Measurements from ENCODE around the gene SWI5. TPM values are rescaled to one million over a fixed set of nuclear protein-coding genes. Genes with fewer than 3 reads are reported as not detected.

The SWI5 gene
- total RNA-seq, 1 donor from 2014 or later: 19.6 TPM

Small RNAs within 50 kb of the gene (microRNA-seq; reads per million reads assigned to microRNA genes)
- gene MIR199B (1,845 reads per million, percentile 87 among the genes with 10 or more reads in this experiment), gene MIR3154 (1.1 reads per million)

Other genes starting within 250 kb of the SWI5 start
- 7.8 TPM for gene NAIF1, start 209.0 kb upstream of the SWI5 start, total RNA-seq
- gene SLC25A25, start 208.0 kb upstream of the SWI5 start, total RNA-seq: 21.0 TPM
- gene PTGES2, start 148.5 kb upstream of the SWI5 start, total RNA-seq: 33.8 TPM
- 6.0 TPM for gene LCN2, start 126.8 kb upstream of the SWI5 start, total RNA-seq
- gene BBLN, start 116.0 kb upstream of the SWI5 start, total RNA-seq: 42.1 TPM
- gene CIZ1, start 84.7 kb upstream of the SWI5 start, total RNA-seq: 140 TPM
- gene DNM1, start 72.9 kb upstream of the SWI5 start, total RNA-seq: 52.7 TPM
- 119 TPM for gene GOLGA2, start 269 bp upstream of the SWI5 start, total RNA-seq
- gene TRUB2, start 46.2 kb downstream of the SWI5 start, total RNA-seq: 13.0 TPM
- gene COQ4, start 46.6 kb downstream of the SWI5 start, total RNA-seq: 28.9 TPM
- 13.9 TPM for gene SLC27A4, start 64.3 kb downstream of the SWI5 start, total RNA-seq
- gene URM1, start 95.1 kb downstream of the SWI5 start, total RNA-seq: 41.9 TPM
- gene CERCAM, start 144.6 kb downstream of the SWI5 start, total RNA-seq: 41.7 TPM
- gene ODF2, start 179.7 kb downstream of the SWI5 start, total RNA-seq: 28.1 TPM
- 19.3 TPM for gene GLE1, start 228.4 kb downstream of the SWI5 start, total RNA-seq